Transverse colon (tissue), 4 donors: ENCODE measurements around the gene CYREN.

Source experiments
- POLR2A ChIP-seq: fragments of 450-650 bp; IDR thresholded peaks from one replicate; pipeline ENCODE4 v1.6.1; 2016; ENCODE audit warnings: antibody characterized with exemption, mild to moderate bottlenecking, moderate library complexity
- POLR2AphosphoS5 ChIP-seq, 3 donors: sonication (generic); formaldehyde crosslinking; IDR thresholded peaks; one replicate each; pipeline ENCODE4 v1.6.1; 2016; ENCODE audit warnings: antibody characterized with exemption in 3 of 3
- TF ChIP-seq, protein P1 (sequence below), 5 experiments: fragments of 200-600 bp in 3 of 5; fragments of 450-650 bp in 2 of 5; sonication (generic) in 3 of 5; IDR thresholded peaks; 1 replicate in 2 of 5; 2 replicates in 3 of 5; pipeline ENCODE4 v1.5.1; 2016 to 2017; ENCODE audit warnings: antibody characterized with exemption in 5 of 5, inconsistent platforms in 3 of 5, mild to moderate bottlenecking in 2 of 5, moderate library complexity in 1 of 5

DNA sequence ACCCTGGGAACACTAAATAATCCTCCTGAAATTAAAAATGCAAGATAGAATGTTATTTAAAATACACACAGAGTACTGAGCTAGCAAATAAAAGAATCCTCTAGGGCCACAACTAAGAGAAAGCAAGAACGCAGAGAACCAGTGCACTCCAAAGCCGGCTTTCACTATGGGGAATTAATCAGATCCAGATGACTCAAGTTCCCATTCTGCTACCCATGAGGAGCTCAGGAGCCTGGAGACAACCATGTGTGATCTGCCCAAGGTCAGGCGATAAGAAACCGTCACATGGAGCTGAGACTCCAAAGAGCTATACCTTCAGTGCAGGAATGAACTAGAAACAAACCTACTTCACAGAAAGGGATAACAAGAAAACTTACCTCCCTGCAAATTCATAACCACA is 19.5 kb upstream of the CYREN start:
- TF ChIP-seq, protein P1, sequence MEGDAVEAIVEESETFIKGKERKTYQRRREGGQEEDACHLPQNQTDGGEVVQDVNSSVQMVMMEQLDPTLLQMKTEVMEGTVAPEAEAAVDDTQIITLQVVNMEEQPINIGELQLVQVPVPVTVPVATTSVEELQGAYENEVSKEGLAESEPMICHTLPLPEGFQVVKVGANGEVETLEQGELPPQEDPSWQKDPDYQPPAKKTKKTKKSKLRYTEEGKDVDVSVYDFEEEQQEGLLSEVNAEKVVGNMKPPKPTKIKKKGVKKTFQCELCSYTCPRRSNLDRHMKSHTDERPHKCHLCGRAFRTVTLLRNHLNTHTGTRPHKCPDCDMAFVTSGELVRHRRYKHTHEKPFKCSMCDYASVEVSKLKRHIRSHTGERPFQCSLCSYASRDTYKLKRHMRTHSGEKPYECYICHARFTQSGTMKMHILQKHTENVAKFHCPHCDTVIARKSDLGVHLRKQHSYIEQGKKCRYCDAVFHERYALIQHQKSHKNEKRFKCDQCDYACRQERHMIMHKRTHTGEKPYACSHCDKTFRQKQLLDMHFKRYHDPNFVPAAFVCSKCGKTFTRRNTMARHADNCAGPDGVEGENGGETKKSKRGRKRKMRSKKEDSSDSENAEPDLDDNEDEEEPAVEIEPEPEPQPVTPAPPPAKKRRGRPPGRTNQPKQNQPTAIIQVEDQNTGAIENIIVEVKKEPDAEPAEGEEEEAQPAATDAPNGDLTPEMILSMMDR (IDR thresholded peaks at IDR 0.05): no peak
- TF ChIP-seq POLR2A (no peak), POLR2AphosphoS5 (IDR thresholded peaks at IDR 0.05) (no peak)
